HCT116 (cell line): ENCODE measurements around the gene SNAP47. TPM values are rescaled to one million over a fixed set of nuclear protein-coding genes. Genes with fewer than 3 reads are reported as not detected.

Source experiments
- ATAC-seq: fragments of 200-7000 bp; cut with Tn5 transposase; 2 replicates; pipeline ENCODE4 v1.9.1; 2020; ENCODE audit warnings: mild to moderate bottlenecking, moderate library complexity
- BruUV-seq: library from RNA; stranded (reverse); fragments of 400-500 nt; replicated peaks from 2 replicates; lab custom pipeline; 2021; lab: Mats Ljungman, UMichigan
- CTCF ChIA-PET: fragments of 300-600 bp; sonication (Branson Sonifier 250); formaldehyde crosslinking; loops from one replicate; lab custom pipeline; 2021; ENCODE audit warnings: antibody characterized with exemption; lab: Charles Lee
- POLR2A ChIA-PET: fragments of 300-600, 350-600 bp; sonication (Branson Sonifier 250); formaldehyde crosslinking; loops from one replicate; lab custom pipeline; 2021; ENCODE audit warnings: antibody characterized with exemption; lab: Charles Lee
- RAD21 ChIA-PET, 2 experiments: fragments of 300-600 bp; sonication (Branson Sonifier 250); formaldehyde crosslinking; loops; one replicate each; lab custom pipeline; 2023; ENCODE audit warnings: low total read pairs in 2 of 2; ENCODE audit not compliant: uncharacterized antibody in 2 of 2, unreplicated experiment in 2 of 2, low non-redundant PET in 1 of 2; lab: Charles Lee
- DNase-seq: peaks from one replicate; pipeline ENCODE4 v3.0.0-alpha.2; 2010; ENCODE audit warnings: low read depth, low spot score
- H2AFZ ChIP-seq: fragments of 200-600 bp; shearing (Covaris generic), sonication (generic); 2 replicates; pipeline ENCODE4 v1.6.1; 2017; ENCODE audit warnings: low read depth, mixed run types, mixed read lengths, antibody characterized with exemption, low read length; ENCODE audit not compliant: poor library complexity, severe bottlenecking
- H3K27ac ChIP-seq: 2 replicates; pipeline ENCODE4 v1.5.1; 2012; ENCODE audit warnings: low read depth, low read length
- H3K27me3 ChIP-seq: fragments of 200-600 bp; sonication (generic); 2 replicates; pipeline ENCODE4 v1.6.1; 2016; ENCODE audit warnings: mixed run types, low read length, mixed read lengths; ENCODE audit not compliant: insufficient read depth
- H3K36me3 ChIP-seq, 2 experiments: fragments of 200-500 bp in 1 of 2; fragments of 200-600 bp in 1 of 2; sonication (Bioruptor generic) in 1 of 2; sonication (generic) in 1 of 2; 2 replicates each; pipeline versions ENCODE4 v1.5.1 to v1.6.1; 2014 to 2016; ENCODE audit warnings: low read length in 2 of 2, inconsistent platforms in 1 of 2, mixed read lengths in 1 of 2, mixed run types in 1 of 2; ENCODE audit not compliant: insufficient read depth in 2 of 2, control insufficient read depth in 1 of 2
- H3K4me1 ChIP-seq, 2 experiments: fragments of 200-600 bp in 1 of 2; sonication (generic) in 1 of 2; 2 replicates each; pipeline versions ENCODE4 v1.5.1 to v1.6.1; 2012 to 2017; ENCODE audit warnings: low read length in 2 of 2, inconsistent platforms in 1 of 2, mild to moderate bottlenecking in 1 of 2, mixed read lengths in 1 of 2, mixed run types in 1 of 2, moderate library complexity in 1 of 2; ENCODE audit not compliant: insufficient read depth in 2 of 2, control insufficient read depth in 1 of 2
- H3K4me2 ChIP-seq: fragments of 200-600 bp; sonication (generic); 2 replicates; pipeline ENCODE4 v1.6.1; 2017; ENCODE audit warnings: mixed run types, low read length, mixed read lengths
- H3K4me3 ChIP-seq, 2 experiments: fragments of 200-600 bp in 1 of 2; sonication (generic) in 1 of 2; replicated peaks in 1 of 2; 2 replicates each; pipeline ENCODE4 v1.5.1; 2011 to 2016; ENCODE audit warnings: low read length in 2 of 2, control low read depth in 1 of 2, low read depth in 1 of 2, mild to moderate bottlenecking in 1 of 2, mixed read lengths in 1 of 2, mixed run types in 1 of 2
- H3K79me2 ChIP-seq: fragments of 200-600 bp; sonication (generic); 2 replicates; pipeline ENCODE4 v1.6.1; 2017; ENCODE audit warnings: mild to moderate bottlenecking, mixed run types, low read length, moderate library complexity, mixed read lengths; ENCODE audit not compliant: insufficient read depth
- H3K9ac ChIP-seq: fragments of 200-600 bp; sonication (generic); 2 replicates; pipeline ENCODE4 v1.6.1; 2016; ENCODE audit warnings: low read length, mixed read lengths
- H3K9me2 ChIP-seq: fragments of 200-600 bp; sonication (generic), shearing (Covaris generic); 2 replicates; pipeline ENCODE4 v1.6.1; 2017; ENCODE audit warnings: mixed run types, mild to moderate bottlenecking, moderate library complexity; ENCODE audit not compliant: insufficient read depth
- H3K9me3 ChIP-seq, 2 experiments: fragments of 200-500 bp in 1 of 2; fragments of 200-600 bp in 1 of 2; sonication (Bioruptor generic) in 1 of 2; sonication (generic) in 1 of 2; 2 replicates each; pipeline ENCODE4 v1.6.1; 2014 to 2017; ENCODE audit warnings: low read length in 2 of 2, mixed read lengths in 2 of 2, inconsistent platforms in 1 of 2, low read depth in 1 of 2, mild to moderate bottlenecking in 1 of 2, mixed run types in 1 of 2, moderate library complexity in 1 of 2; ENCODE audit not compliant: control insufficient read depth in 1 of 2, insufficient read depth in 1 of 2
- H4K20me1 ChIP-seq: fragments of 200-600 bp; sonication (generic), shearing (Covaris generic); 2 replicates; pipeline ENCODE4 v1.6.1; 2017; ENCODE audit warnings: mixed run types, mild to moderate bottlenecking, moderate library complexity; ENCODE audit not compliant: insufficient read depth
- CBX3 ChIP-seq: IDR thresholded peaks from 2 replicates; pipeline ENCODE4 v1.6.1; 2012; ENCODE audit warnings: low read depth
- EGR1 ChIP-seq: IDR thresholded peaks from 2 replicates; pipeline ENCODE4 v1.6.1; 2012; ENCODE audit warnings: low read depth
- ELF1 ChIP-seq: IDR thresholded peaks from 2 replicates; pipeline ENCODE4 v1.6.1; 2012; ENCODE audit warnings: low read depth, borderline replicate concordance
- EZH2phosphoT487 ChIP-seq: fragments of 200-600 bp; IDR thresholded peaks from 2 replicates; pipeline ENCODE4 v1.6.1; 2018; ENCODE audit warnings: antibody characterized with exemption, borderline replicate concordance
- FOSL1 ChIP-seq: IDR thresholded peaks from 2 replicates; pipeline ENCODE4 v1.6.1; 2012; ENCODE audit warnings: low read depth
- JUND ChIP-seq: IDR thresholded peaks from 2 replicates; pipeline ENCODE4 v1.6.1; 2012
- POLR2A ChIP-seq: IDR thresholded peaks from 2 replicates; pipeline ENCODE4 v1.7.0; 2011; ENCODE audit warnings: borderline replicate concordance; ENCODE audit not compliant: insufficient read depth, insufficient read length; ENCODE audit errors: extremely low read depth
- POLR2AphosphoS5 ChIP-seq: IDR thresholded peaks from 2 replicates; pipeline ENCODE4 v1.6.1; 2011; ENCODE audit warnings: mild to moderate bottlenecking, low read depth, low read length, moderate library complexity
- RAD21 ChIP-seq: IDR thresholded peaks from 2 replicates; pipeline ENCODE4 v1.6.1; 2012; ENCODE audit warnings: low read depth, mild to moderate bottlenecking
- SIN3A ChIP-seq: IDR thresholded peaks from 2 replicates; pipeline ENCODE4 v1.6.1; 2012; ENCODE audit warnings: low read depth
- SP1 ChIP-seq: IDR thresholded peaks from 2 replicates; pipeline ENCODE4 v1.6.1; 2012; ENCODE audit warnings: low read depth
- TCF7L2 ChIP-seq: IDR thresholded peaks from 2 replicates; pipeline ENCODE4 v1.7.0; 2011; ENCODE audit warnings: borderline replicate concordance, inconsistent platforms; ENCODE audit not compliant: insufficient read depth, insufficient read length; ENCODE audit errors: extremely low read depth
- YY1 ChIP-seq: IDR thresholded peaks from 2 replicates; pipeline ENCODE4 v1.6.1; 2011; ENCODE audit warnings: low read length, low read depth, moderate library complexity, mild to moderate bottlenecking; ENCODE audit not compliant: insufficient replicate concordance; ENCODE audit errors: extremely low read depth
- ZFX ChIP-seq: fragments of 450-650 bp; IDR thresholded peaks from 2 replicates; pipeline ENCODE4 v1.6.1; 2017
- ZNF274 ChIP-seq: fragments of 200-500 bp; sonication (Bioruptor generic); IDR thresholded peaks from 2 replicates; pipeline ENCODE4 v1.6.1; 2014; ENCODE audit warnings: mild to moderate bottlenecking, low read depth, low read length, inconsistent platforms
- intact Hi-C: fragments of 100-400 bp; cut with micrococcal nuclease; formaldehyde crosslinking; loops from 2 replicates; pipeline ENCODE4 v1.10.0; 2022
- total RNA-seq: library from RNA; stranded (reverse); gene quantifications from one replicate; pipeline ENCODE4 v1.2.1, GENCODE V29; 2021; ENCODE audit not compliant: unreplicated experiment
- TF ChIP-seq, protein P1 (sequence below), 3 experiments: fragments of 200-600 bp in 1 of 3; sonication (generic) in 1 of 3; IDR thresholded peaks in 2 of 3; conservative IDR thresholded peaks in 1 of 3; 2 replicates each; pipeline ENCODE4 v1.5.1; 2012 to 2017; ENCODE audit warnings: low read depth in 2 of 3, low read length in 2 of 3, antibody characterized with exemption in 1 of 3, borderline replicate concordance in 1 of 3, control low read depth in 1 of 3, mild to moderate bottlenecking in 1 of 3, mixed read lengths in 1 of 3, mixed run types in 1 of 3, moderate library complexity in 1 of 3; ENCODE audit not compliant: insufficient read depth in 1 of 3
- TF ChIP-seq, protein P2 (sequence below): IDR thresholded peaks from 2 replicates; pipeline ENCODE4 v1.6.1; 2012
- TF ChIP-seq, protein P3 (sequence below): IDR thresholded peaks from 2 replicates; pipeline ENCODE4 v1.6.1; 2012

SNAP47 gene
- total RNA-seq, 1 experiment from 2014 or later, result 37.9 TPM

DNA sequence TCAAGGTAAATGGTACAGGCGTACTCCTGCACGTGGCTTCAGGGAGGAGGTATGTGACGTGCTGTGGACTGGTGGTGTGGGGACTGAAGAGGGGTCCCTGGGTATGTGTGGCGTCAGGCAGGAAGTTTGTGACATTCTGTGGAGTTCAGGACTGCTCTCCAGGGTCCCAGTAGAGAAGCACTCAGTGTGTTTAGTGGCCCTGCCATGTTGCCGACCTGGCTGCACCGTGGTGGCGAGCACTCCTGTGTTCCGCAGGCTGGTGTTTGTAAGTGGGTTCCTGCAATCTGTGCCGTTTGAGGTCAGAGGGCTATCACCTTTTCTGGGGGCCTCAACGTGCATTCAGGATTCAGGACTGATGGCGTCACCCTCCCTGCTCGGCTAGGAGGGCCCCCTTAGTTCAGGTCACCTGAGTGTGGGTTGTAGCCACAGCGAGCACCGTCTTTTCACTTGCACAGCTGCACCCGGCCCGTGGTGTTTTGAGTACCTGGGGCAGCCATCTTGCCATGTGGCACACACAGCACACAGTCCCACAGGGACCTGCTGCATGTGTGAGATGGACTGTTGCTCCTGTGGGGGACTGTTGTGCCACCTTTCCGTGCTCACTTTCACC, 26.5 kb downstream of the SNAP47 start:
- ChIA-PET POLR2A (no interaction called here), RAD21 (no interaction called here), CTCF (interaction anchor here (1.0 to 4.0 kb wide), 3 partner anchors 185 to 280 kb away, joined by 4 to 31 read pairs (median 5); partner anchors contain the start of gene WNT9A)
- intact Hi-C loops, result loop anchor here (1.0 to 10.0 kb wide), 4 partner anchors 185 to 756 kb away; no protein-coding TSS in a partner anchor
- DNase-seq (no peak), ATAC-seq (peak; percentile 14)
- H3K36me3 ChIP-seq, result peaks cover 16 to 19% of the 10 kb centered on the region in 2 experiments; a peak in 3 of 4 replicates
- no peak overlapping the region; the same call in 1 of the 2 replicates for H3K27ac ChIP-seq
- H3K79me2 ChIP-seq, result peaks cover 47% of the 10 kb centered on the region; the same call in 1 of the 2 replicates
- H3K4me3 ChIP-seq, result no peak overlapping the region
- H3K4me1 ChIP-seq, result peaks cover 3 to 18% of the 10 kb centered on the region in 2 experiments; a peak in 2 of 4 replicates
- no peaks in the 10 kb centered on the region for H4K20me1 ChIP-seq
- H3K9ac ChIP-seq, result no peak overlapping the region
- no peaks in the 10 kb centered on the region for H3K9me3 ChIP-seq
- H3K4me2 ChIP-seq, result peak overlapping the region; percentile 43; the same call in 1 of the 2 replicates
- H2AFZ ChIP-seq, result no peak overlapping the region
- H3K9me2 ChIP-seq, result no peaks in the 10 kb centered on the region
- H3K27me3 ChIP-seq, result no peaks in the 10 kb centered on the region
- TF ChIP-seq EGR1 (no peak), ELF1 (no peak), FOSL1 (no peak), JUND (no peak), YY1 (no peak), RAD21 (no peak), ZFX (no peak), SP1 (no peak), POLR2A (no peak), POLR2AphosphoS5 (no peak), TCF7L2 (no peak), ZNF274 (no peak), CBX3 (no peak), EZH2phosphoT487 (no peak), SIN3A (no peak)
- TF ChIP-seq, protein P1, sequence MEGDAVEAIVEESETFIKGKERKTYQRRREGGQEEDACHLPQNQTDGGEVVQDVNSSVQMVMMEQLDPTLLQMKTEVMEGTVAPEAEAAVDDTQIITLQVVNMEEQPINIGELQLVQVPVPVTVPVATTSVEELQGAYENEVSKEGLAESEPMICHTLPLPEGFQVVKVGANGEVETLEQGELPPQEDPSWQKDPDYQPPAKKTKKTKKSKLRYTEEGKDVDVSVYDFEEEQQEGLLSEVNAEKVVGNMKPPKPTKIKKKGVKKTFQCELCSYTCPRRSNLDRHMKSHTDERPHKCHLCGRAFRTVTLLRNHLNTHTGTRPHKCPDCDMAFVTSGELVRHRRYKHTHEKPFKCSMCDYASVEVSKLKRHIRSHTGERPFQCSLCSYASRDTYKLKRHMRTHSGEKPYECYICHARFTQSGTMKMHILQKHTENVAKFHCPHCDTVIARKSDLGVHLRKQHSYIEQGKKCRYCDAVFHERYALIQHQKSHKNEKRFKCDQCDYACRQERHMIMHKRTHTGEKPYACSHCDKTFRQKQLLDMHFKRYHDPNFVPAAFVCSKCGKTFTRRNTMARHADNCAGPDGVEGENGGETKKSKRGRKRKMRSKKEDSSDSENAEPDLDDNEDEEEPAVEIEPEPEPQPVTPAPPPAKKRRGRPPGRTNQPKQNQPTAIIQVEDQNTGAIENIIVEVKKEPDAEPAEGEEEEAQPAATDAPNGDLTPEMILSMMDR (IDR thresholded peaks at IDR 0.05 in 2 of 3, conservative IDR thresholded peaks at IDR 0.05 in 1 of 3; ENCODE audit: borderline replicate concordance in 1 of 3, insufficient read depth in 1 of 3, low read depth in 2 of 3, low read length in 2 of 3), result no peak
- TF ChIP-seq, protein P2, sequence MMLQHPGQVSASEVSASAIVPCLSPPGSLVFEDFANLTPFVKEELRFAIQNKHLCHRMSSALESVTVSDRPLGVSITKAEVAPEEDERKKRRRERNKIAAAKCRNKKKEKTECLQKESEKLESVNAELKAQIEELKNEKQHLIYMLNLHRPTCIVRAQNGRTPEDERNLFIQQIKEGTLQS, result no peak
- TF ChIP-seq, protein P3, sequence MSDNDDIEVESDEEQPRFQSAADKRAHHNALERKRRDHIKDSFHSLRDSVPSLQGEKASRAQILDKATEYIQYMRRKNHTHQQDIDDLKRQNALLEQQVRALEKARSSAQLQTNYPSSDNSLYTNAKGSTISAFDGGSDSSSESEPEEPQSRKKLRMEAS, result no peak
- no TSS peak for BruUV-seq
